GF-D8 (cell line): ENCODE data around the gene MIX23.

Experiments used
- DNase-seq: peaks from one replicate; lab custom pipeline; 2025; lab: John Stamatoyannopoulos, UW

The MIX23 gene

GRCh38 chr3:122382888-122383666 is at the start of gene MIX23:
Gene MIX23 (minus strand): TSS chr3:122383231. CDS start chr3:122383224, 7 bp downstream.
- peak; percentile 81 for DNase-seq

GRCh38 chr3:122430371-122430770 is 47.3 kb upstream of the MIX23 start:
- no peak for DNase-seq

- DNase-seq, result no peak
Measured at GRCh38 chr3:122427857-122428471, 44.9 kb upstream of the MIX23 start.

GRCh38 chr3:122421836-122422235 is 38.8 kb upstream of the MIX23 start:
- DNase-seq, result no peak

GRCh38 chr3:122421101-122421500 is 38.1 kb upstream of the MIX23 start:
- DNase-seq, result no peak

GRCh38 chr3:122416966-122417365 is 33.9 kb upstream of the MIX23 start:
- DNase-seq, result no peak

- DNase-seq, result no peak
Measured at GRCh38 chr3:122415762-122416654, 33.0 kb upstream of the MIX23 start, which contains the start of gene WDR5B. Gene WDR5B (minus strand): TSS chr3:122416062. CDS start chr3:122415528, 534 bp downstream.

- no peak for DNase-seq
Measured at GRCh38 chr3:122415104-122415744, 32.2 kb upstream of the MIX23 start.

GRCh38 chr3:122414391-122414790 is 31.4 kb upstream of the MIX23 start:
- DNase-seq, result no peak

- no peak for DNase-seq
Measured at GRCh38 chr3:122410639-122411038, 27.6 kb upstream of the MIX23 start.

GRCh38 chr3:122410111-122410510 is 27.1 kb upstream of the MIX23 start:
- DNase-seq, result no peak

GRCh38 chr3:122409446-122409845 is 26.4 kb upstream of the MIX23 start:
- peak; percentile 30 for DNase-seq

- no peak for DNase-seq
Measured at GRCh38 chr3:122407946-122408345, 24.9 kb upstream of the MIX23 start.

GRCh38 chr3:122406198-122406597 is 23.2 kb upstream of the MIX23 start:
- DNase-seq, result no peak

GRCh38 chr3:122405015-122405414 is 22.0 kb upstream of the MIX23 start:
- no peak for DNase-seq

GRCh38 chr3:122403489-122403888 is 20.5 kb upstream of the MIX23 start:
- no peak for DNase-seq

- no peak for DNase-seq
Measured at GRCh38 chr3:122398920-122399319, 15.9 kb upstream of the MIX23 start.

GRCh38 chr3:122397201-122397600 is 14.2 kb upstream of the MIX23 start:
- DNase-seq, result no peak

- no peak for DNase-seq
Measured at GRCh38 chr3:122396511-122396910, 13.5 kb upstream of the MIX23 start.

GRCh38 chr3:122395582-122395981 is 12.6 kb upstream of the MIX23 start:
- DNase-seq, result no peak

- no peak for DNase-seq
Measured at GRCh38 chr3:122394173-122394572, 11.1 kb upstream of the MIX23 start.
